Stomach (tissue), 9 donors: ENCODE results near the gene FSTL5. TPM values are rescaled to one million over a fixed set of nuclear protein-coding genes. Genes with fewer than 3 reads are reported as not detected.
A peak's percentile ranks its signal among the peaks of the same experiment; 100 is the strongest.

Source experiments
- DNase-seq, 2 donors: peaks; one replicate each; pipeline versions ENCODE4 v3.0.0 to v3.0.0-alpha.2; 2013 to 2019
- H3K27ac ChIP-seq, 5 donors: fragments of 200-600 bp in 4 of 5; sonication (generic) in 4 of 5; one replicate each; pipeline ENCODE4 v1.5.1; 2013 to 2019; ENCODE audit warnings: mild to moderate bottlenecking in 1 of 5, moderate library complexity in 1 of 5
- H3K27me3 ChIP-seq, 3 donors: fragments of 200-600 bp; sonication (generic); one replicate each; pipeline ENCODE4 v1.5.1; 2017 to 2019; ENCODE audit warnings: mixed run types in 1 of 3
- H3K36me3 ChIP-seq, 4 donors: fragments of 200-600 bp; sonication (generic); 1 replicate in 3 of 4; 2 replicates in 1 of 4; pipeline ENCODE4 v1.5.1; 2016 to 2019
- H3K4me1 ChIP-seq, 4 donors: fragments of 200-600 bp; sonication (generic); one replicate each; pipeline ENCODE4 v1.5.1; 2016 to 2019
- H3K4me3 ChIP-seq, 4 donors: fragments of 200-600 bp; sonication (generic) in 3 of 4; one replicate each; pipeline ENCODE4 v1.5.1; 2016 to 2019; ENCODE audit warnings: mild to moderate bottlenecking in 1 of 4
- H3K9me3 ChIP-seq, 4 donors: fragments of 200-600 bp; sonication (generic); one replicate each; pipeline ENCODE4 v1.5.1; 2016 to 2019
- CTCF ChIP-seq, 7 experiments: fragments of 450-650 bp in 4 of 7; fragments of 200-600 bp in 3 of 7; sonication (generic) in 3 of 7; IDR thresholded peaks; one replicate each; pipeline ENCODE4 v1.5.1; 2016 to 2019; ENCODE audit warnings: antibody characterized with exemption in 7 of 7, control low read depth in 2 of 7, mild to moderate bottlenecking in 1 of 7
- EP300 ChIP-seq: sonication (generic); formaldehyde crosslinking; IDR thresholded peaks from one replicate; pipeline ENCODE4 v1.6.1; 2017; ENCODE audit warnings: antibody characterized with exemption
- POLR2A ChIP-seq, 4 donors: fragments of 450-650 bp; IDR thresholded peaks; one replicate each; pipeline ENCODE4 v1.6.1; 2016; ENCODE audit warnings: antibody characterized with exemption in 4 of 4, control low read depth in 2 of 4, mild to moderate bottlenecking in 1 of 4, moderate library complexity in 1 of 4
- POLR2AphosphoS5 ChIP-seq, 3 donors: sonication (generic); formaldehyde crosslinking; IDR thresholded peaks; one replicate each; pipeline ENCODE4 v1.6.1; 2016; ENCODE audit warnings: antibody characterized with exemption in 3 of 3
- WGBS, 5 donors: extraction: QIAGEN DNeasy Blood & Tissue Kit in 3 of 5; methylation state at CpG; one replicate each; pipeline versions ENCODE4 v1.1.5 to v1.1.7; 2013 to 2018; 5-methylcytosine and 5-hydroxymethylcytosine counted together
- intact Hi-C: fragments of 100-400 bp; cut with DNase I; formaldehyde crosslinking; loops from one replicate; pipeline ENCODE4 v1.15.1; 2023; ENCODE audit warnings: low total_unique reads
- polyA plus RNA-seq, 3 donors: library from polyadenylated mRNA; stranded (reverse); fragments of 200-250 nt; gene quantifications; one replicate each; pipeline ENCODE4 v1.2.3, GENCODE V29; 2013
- total RNA-seq, 5 donors: library from RNA; depleted of rRNA; stranded (reverse); fragments of >200 nt; gene quantifications; one replicate each; pipeline versions ENCODE4 v1.1.0 to v1.2.3, GENCODE V29; 2014 to 2016
- donor health status: healthy with polysubstance abuse.
- donor health status: Bipolar disorder and iron deficiency.
- donor health status: healthy.

The FSTL5 gene
- total and polyA plus RNA-seq, 8 donors = 4.6 TPM; not detected in 7

GRCh38 chr4:161991811-161992210, 172.0 kb downstream of the FSTL5 start:
- Histone ChIP-seq H3K27me3 (no peaks in the 10 kb centered on the region), H3K36me3 (no peaks in the 10 kb centered on the region), H3K4me1 (no peaks in the 10 kb centered on the region), H3K27ac (no peak overlapping the region), H3K4me3 (no peak overlapping the region), H3K9me3 (peaks cover 0 to 5% (median 0%) of the 10 kb centered on the region in 4 donors)
- 76 to 83% (median 80%) methylated on average over 5 of the region's 5 CpGs for WGBS, 5 donors
- intact Hi-C loops = no loop called here
- TF ChIP-seq EP300 = no peak
- TF ChIP-seq POLR2AphosphoS5 (IDR thresholded peaks at IDR 0.05) = no peak
- TF ChIP-seq POLR2A (IDR thresholded peaks at IDR 0.05) = no peak
- no peak for TF ChIP-seq CTCF (IDR thresholded peaks at IDR 0.05)
- DNase-seq = no peak

GRCh38 chr4:161990721-161991120, 173.1 kb downstream of the FSTL5 start:
- intact Hi-C loops = no loop called here
- 85 to 93% (median 91%) methylated on average over 2 of the region's 2 CpGs for WGBS, 5 donors
- H3K27ac ChIP-seq = no peak overlapping the region
- TF ChIP-seq CTCF (IDR thresholded peaks at IDR 0.05) (no peak), POLR2AphosphoS5 (IDR thresholded peaks at IDR 0.05) (no peak), EP300 (no peak), POLR2A (IDR thresholded peaks at IDR 0.05) (no peak)
- no peaks in the 10 kb centered on the region for H3K4me1 ChIP-seq
- peaks cover 0 to 5% (median 0%) of the 10 kb centered on the region in 4 donors for H3K9me3 ChIP-seq
- DNase-seq = no peak
- H3K36me3 ChIP-seq = no peaks in the 10 kb centered on the region
- no peak overlapping the region for H3K4me3 ChIP-seq
- no peaks in the 10 kb centered on the region for H3K27me3 ChIP-seq

- peak in 1 of 2 donors; percentile 9 for DNase-seq
- H3K4me1 ChIP-seq = no peaks in the 10 kb centered on the region
- peaks cover 0 to under 1% (median 0%) of the 10 kb centered on the region in 4 donors for H3K9me3 ChIP-seq
- H3K27ac ChIP-seq = no peak overlapping the region
- H3K4me3 ChIP-seq = no peak overlapping the region
- H3K27me3 ChIP-seq = no peaks in the 10 kb centered on the region
- TF ChIP-seq EP300 (no peak), POLR2A (IDR thresholded peaks at IDR 0.05) (no peak), POLR2AphosphoS5 (IDR thresholded peaks at IDR 0.05) (no peak), CTCF (IDR thresholded peaks at IDR 0.05) (no peak)
- H3K36me3 ChIP-seq = no peaks in the 10 kb centered on the region
- intact Hi-C loops = no loop called here
These were observed 174.9 kb downstream of the FSTL5 start for GRCh38 chr4:161988946-161989345.

- 76 to 85% (median 82%) methylated on average over 1 of the region's 1 CpG for WGBS, 5 donors
- intact Hi-C loops = no loop called here
These were observed 176.2 kb downstream of the FSTL5 start for GRCh38 chr4:161987611-161988010.

More at GRCh38 chr4:161987611-161988010, 176.2 kb downstream of the FSTL5 start:
- Histone ChIP-seq H3K36me3 (no peaks in the 10 kb centered on the region), H3K27ac (no peak overlapping the region), H3K9me3 (no peaks in the 10 kb centered on the region), H3K27me3 (no peaks in the 10 kb centered on the region), H3K4me1 (no peaks in the 10 kb centered on the region), H3K4me3 (no peak overlapping the region)
- TF ChIP-seq EP300 (no peak), POLR2AphosphoS5 (IDR thresholded peaks at IDR 0.05) (no peak), POLR2A (IDR thresholded peaks at IDR 0.05) (no peak), CTCF (IDR thresholded peaks at IDR 0.05) (no peak)
- DNase-seq = no peak
